Measurements from ENCODE around the gene CHKA.

GRCh38 chr11:68018730-68019190, 102.4 kb downstream of the CHKA start:
- TF ChIP-seq CUX1 (CRISPR knock-in tag; IDR thresholded peaks at IDR 0.05) = no peak
- no peak for TF ChIP-seq CTCF (IDR thresholded peaks at IDR 0.05 in 2 of 3, conservative IDR thresholded peaks at IDR 0.05 in 1 of 3; ENCODE audit: insufficient read depth in 2 of 3, low read depth in 1 of 3, low read length in 3 of 3)
- no peak for TF ChIP-seq JUN (IDR thresholded peaks at IDR 0.05; ENCODE audit: borderline replicate concordance, low read depth, low read length)
- no peak for TF ChIP-seq JUN (CRISPR knock-in tag; IDR thresholded peaks at IDR 0.05; ENCODE audit: borderline replicate concordance)
- no peak for TF ChIP-seq SREBF1 (IDR thresholded peaks at IDR 0.05; ENCODE audit: borderline replicate concordance, low read depth, low read length)
- TF ChIP-seq RERE (CRISPR knock-in tag; IDR thresholded peaks at IDR 0.05; ENCODE audit: borderline replicate concordance) = no peak
- no peak for TF ChIP-seq BRCA1 (IDR thresholded peaks at IDR 0.05)
- TF ChIP-seq BRCA1 (CRISPR knock-in tag; IDR thresholded peaks at IDR 0.05) = no peak
